ENCODE measurements around the gene FMN1.

- TF ChIP-seq CTCF (IDR thresholded peaks at IDR 0.05) (no peak), POLR2A (IDR thresholded peaks at IDR 0.05) (no peak)
These were observed 42.5 kb upstream of the FMN1 start for GRCh38 chr15:33236841-33237509.

Data from testis (tissue), 2 donors.